Measurements from ENCODE around the gene TTLL5.

The TTLL5 gene

GRCh38 chr14:75697918-75698317 lies 36.9 kb downstream of the TTLL5 start:
- DNase-seq (ENCODE audit: low read depth) = no peak

- DNase-seq (ENCODE audit: low read depth) = no peak
Observed at GRCh38 chr14:75699331-75699730, 38.3 kb downstream of the TTLL5 start.

GRCh38 chr14:75700295-75700694 lies 39.2 kb downstream of the TTLL5 start:
- DNase-seq (ENCODE audit: low read depth) = no peak

- DNase-seq (ENCODE audit: low read depth) = no peak
Observed at GRCh38 chr14:75702122-75702521, 41.1 kb downstream of the TTLL5 start.

- no peak for DNase-seq (ENCODE audit: low read depth)
Observed at GRCh38 chr14:75702616-75703261, 41.7 kb downstream of the TTLL5 start.

GRCh38 chr14:75703467-75703866 lies 42.4 kb downstream of the TTLL5 start:
- no peak for DNase-seq (ENCODE audit: low read depth)

GRCh38 chr14:75705014-75705413 lies 44.0 kb downstream of the TTLL5 start:
- DNase-seq (ENCODE audit: low read depth) = no peak

- DNase-seq (ENCODE audit: low read depth) = peak; percentile 35
Observed at GRCh38 chr14:75709207-75709812, 48.3 kb downstream of the TTLL5 start.

GRCh38 chr14:75711105-75711795 lies 50.2 kb downstream of the TTLL5 start:
- no peak for DNase-seq (ENCODE audit: low read depth)

GRCh38 chr14:75711796-75712211 lies 50.8 kb downstream of the TTLL5 start:
- DNase-seq (ENCODE audit: low read depth) = peak; percentile 43

- no peak for DNase-seq (ENCODE audit: low read depth)
Observed at GRCh38 chr14:75714991-75715390, 53.9 kb downstream of the TTLL5 start.

GRCh38 chr14:75715926-75716780 lies 55.1 kb downstream of the TTLL5 start:
- DNase-seq (ENCODE audit: low read depth) = no peak

GRCh38 chr14:75717729-75718128 lies 56.7 kb downstream of the TTLL5 start:
- no peak for DNase-seq (ENCODE audit: low read depth)

- DNase-seq (ENCODE audit: low read depth) = no peak
Observed at GRCh38 chr14:75718199-75718598, 57.2 kb downstream of the TTLL5 start.

GRCh38 chr14:75720116-75720515 lies 59.1 kb downstream of the TTLL5 start:
- no peak for DNase-seq (ENCODE audit: low read depth)

GRCh38 chr14:75720842-75721498 lies 59.9 kb downstream of the TTLL5 start:
- DNase-seq (ENCODE audit: low read depth) = no peak

- DNase-seq (ENCODE audit: low read depth) = no peak
Observed at GRCh38 chr14:75723716-75724115, 62.7 kb downstream of the TTLL5 start.

- no peak for DNase-seq (ENCODE audit: low read depth)
Observed at GRCh38 chr14:75724414-75725204, 63.6 kb downstream of the TTLL5 start.

- DNase-seq (ENCODE audit: low read depth) = no peak
Observed at GRCh38 chr14:75725481-75725880, 64.4 kb downstream of the TTLL5 start.

- DNase-seq (ENCODE audit: low read depth) = no peak
Observed at GRCh38 chr14:75726321-75726720, 65.3 kb downstream of the TTLL5 start.

- DNase-seq (ENCODE audit: low read depth) = no peak
Observed at GRCh38 chr14:75727124-75727523, 66.1 kb downstream of the TTLL5 start.
